ENCODE data around the gene ABHD3.

DNA sequence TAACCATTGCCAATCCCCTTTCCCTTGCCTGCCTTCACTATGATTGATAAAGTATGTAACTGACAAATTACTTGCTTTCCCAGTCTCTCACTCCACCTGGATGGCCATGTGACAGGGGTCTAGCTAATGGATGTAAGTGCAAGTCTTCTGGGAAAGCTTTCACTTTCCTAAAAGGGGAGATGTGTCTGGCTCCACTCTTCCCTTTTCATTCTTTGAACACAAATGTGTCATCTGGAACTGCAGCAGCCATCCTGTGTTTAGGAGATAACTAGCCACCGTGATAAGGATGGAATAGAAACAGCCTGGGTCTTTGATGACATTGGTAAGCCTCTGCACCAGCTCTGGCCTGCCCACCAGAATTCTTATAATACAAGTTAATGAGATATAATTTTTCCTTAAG lies 54.3 kb downstream of the ABHD3 start:
- TF ChIP-seq EP300 (IDR thresholded peaks at IDR 0.05; ENCODE audit: low read depth) = no peak
- TF ChIP-seq, protein P1, sequence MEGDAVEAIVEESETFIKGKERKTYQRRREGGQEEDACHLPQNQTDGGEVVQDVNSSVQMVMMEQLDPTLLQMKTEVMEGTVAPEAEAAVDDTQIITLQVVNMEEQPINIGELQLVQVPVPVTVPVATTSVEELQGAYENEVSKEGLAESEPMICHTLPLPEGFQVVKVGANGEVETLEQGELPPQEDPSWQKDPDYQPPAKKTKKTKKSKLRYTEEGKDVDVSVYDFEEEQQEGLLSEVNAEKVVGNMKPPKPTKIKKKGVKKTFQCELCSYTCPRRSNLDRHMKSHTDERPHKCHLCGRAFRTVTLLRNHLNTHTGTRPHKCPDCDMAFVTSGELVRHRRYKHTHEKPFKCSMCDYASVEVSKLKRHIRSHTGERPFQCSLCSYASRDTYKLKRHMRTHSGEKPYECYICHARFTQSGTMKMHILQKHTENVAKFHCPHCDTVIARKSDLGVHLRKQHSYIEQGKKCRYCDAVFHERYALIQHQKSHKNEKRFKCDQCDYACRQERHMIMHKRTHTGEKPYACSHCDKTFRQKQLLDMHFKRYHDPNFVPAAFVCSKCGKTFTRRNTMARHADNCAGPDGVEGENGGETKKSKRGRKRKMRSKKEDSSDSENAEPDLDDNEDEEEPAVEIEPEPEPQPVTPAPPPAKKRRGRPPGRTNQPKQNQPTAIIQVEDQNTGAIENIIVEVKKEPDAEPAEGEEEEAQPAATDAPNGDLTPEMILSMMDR (IDR thresholded peaks at IDR 0.05) = no peak
